H9 (cell line): ENCODE measurements around the gene LRIF1. TPM values are rescaled to one million over a fixed set of nuclear protein-coding genes. Genes with fewer than 3 reads are reported as not detected.

ENCODE experiments used
- DNase-seq: peaks from one replicate; pipeline ENCODE4 v3.0.0-alpha.2; 2017
- H2AFZ ChIP-seq: one replicate; pipeline ENCODE4 v1.6.1; 2013; ENCODE audit warnings: mild to moderate bottlenecking, low read length, control low read depth, moderate library complexity
- H2AK5ac ChIP-seq: 2 replicates; pipeline ENCODE4 v1.6.1; 2013; ENCODE audit warnings: low read length, control low read depth, mixed read lengths; ENCODE audit not compliant: insufficient read length
- H2BK120ac ChIP-seq: one replicate; pipeline ENCODE4 v1.6.1; 2013; ENCODE audit warnings: low read depth, mild to moderate bottlenecking, low read length, control low read depth, inconsistent platforms; ENCODE audit not compliant: poor library complexity, severe bottlenecking
- H2BK12ac ChIP-seq: 2 replicates; pipeline ENCODE4 v1.6.1; 2013; ENCODE audit warnings: low read length, control low read depth, mixed read lengths, low read depth; ENCODE audit not compliant: insufficient read length
- H2BK15ac ChIP-seq: 2 replicates; pipeline ENCODE4 v1.6.1; 2013; ENCODE audit warnings: low read depth, low read length, control low read depth
- H2BK20ac ChIP-seq: one replicate; pipeline ENCODE4 v1.6.1; 2013; ENCODE audit warnings: low read depth, mild to moderate bottlenecking, low read length, control low read depth, inconsistent platforms; ENCODE audit not compliant: poor library complexity, severe bottlenecking
- H2BK5ac ChIP-seq: 2 replicates; pipeline ENCODE4 v1.6.1; 2013; ENCODE audit warnings: low read length, control low read depth, mixed read lengths; ENCODE audit not compliant: insufficient read length
- H3K14ac ChIP-seq: 2 replicates; pipeline ENCODE4 v1.6.1; 2013; ENCODE audit warnings: low read length, control low read depth; ENCODE audit not compliant: insufficient read depth
- H3K18ac ChIP-seq: 2 replicates; pipeline ENCODE4 v1.6.1; 2013; ENCODE audit warnings: low read depth, mild to moderate bottlenecking, mixed read lengths, low read length, control low read depth; ENCODE audit not compliant: insufficient read length
- H3K23ac ChIP-seq: 2 replicates; pipeline ENCODE4 v1.6.1; 2013; ENCODE audit warnings: low read length, control low read depth, mixed read lengths, low read depth; ENCODE audit not compliant: insufficient read length
- H3K23me2 ChIP-seq: 2 replicates; pipeline ENCODE4 v1.6.1; 2013; ENCODE audit warnings: low read depth, mild to moderate bottlenecking, mixed read lengths, low read length, control low read depth; ENCODE audit not compliant: insufficient read length, poor library complexity, severe bottlenecking
- H3K27ac ChIP-seq: 2 replicates; pipeline ENCODE4 v1.5.1; 2013; ENCODE audit warnings: low read length, control low read depth, mixed read lengths, low read depth; ENCODE audit not compliant: insufficient read length
- H3K27me3 ChIP-seq: 2 replicates; pipeline ENCODE4 v1.6.1; 2013; ENCODE audit warnings: low read length, control low read depth, inconsistent platforms; ENCODE audit not compliant: insufficient read depth
- H3K4ac ChIP-seq: 2 replicates; pipeline ENCODE4 v1.6.1; 2013; ENCODE audit warnings: low read depth, mild to moderate bottlenecking, control low read depth, inconsistent platforms, low read length, moderate library complexity
- H3K4me1 ChIP-seq: 2 replicates; pipeline ENCODE4 v1.6.1; 2013; ENCODE audit warnings: low read length, control low read depth, inconsistent platforms; ENCODE audit not compliant: insufficient read depth
- H3K4me2 ChIP-seq: 2 replicates; pipeline ENCODE4 v1.6.1; 2013; ENCODE audit warnings: low read length, control low read depth, mixed read lengths; ENCODE audit not compliant: insufficient read length, insufficient read depth
- H3K56ac ChIP-seq: 2 replicates; pipeline ENCODE4 v1.6.1; 2013; ENCODE audit warnings: low read depth, mild to moderate bottlenecking, mixed read lengths, low read length, control low read depth; ENCODE audit not compliant: insufficient read length
- H3K79me1 ChIP-seq: 2 replicates; pipeline ENCODE4 v1.6.1; 2013; ENCODE audit warnings: low read depth, mild to moderate bottlenecking, moderate library complexity, low read length, control low read depth, inconsistent platforms; ENCODE audit not compliant: insufficient read depth, poor library complexity, severe bottlenecking
- H3K79me2 ChIP-seq: 2 replicates; pipeline ENCODE4 v1.6.1; 2013; ENCODE audit warnings: low read length, control low read depth, inconsistent platforms; ENCODE audit not compliant: insufficient read depth
- H3K9ac ChIP-seq: 2 replicates; pipeline ENCODE4 v1.6.1; 2013; ENCODE audit warnings: low read length, control low read depth, mixed read lengths; ENCODE audit not compliant: insufficient read length; ENCODE audit errors: extremely low read depth
- H3K9me3 ChIP-seq: one replicate; pipeline ENCODE4 v1.6.1; 2013; ENCODE audit warnings: low read depth, low read length, inconsistent platforms; ENCODE audit not compliant: control insufficient read depth
- H3T11ph ChIP-seq: one replicate; pipeline ENCODE4 v1.6.1; 2013; ENCODE audit warnings: mild to moderate bottlenecking, low read length, control low read depth, inconsistent platforms
- H4K20me1 ChIP-seq: one replicate; pipeline ENCODE4 v1.6.1; 2013; ENCODE audit not compliant: control insufficient read depth, insufficient read length, insufficient read depth
- H4K5ac ChIP-seq: 2 replicates; pipeline ENCODE4 v1.6.1; 2013; ENCODE audit warnings: low read depth, mild to moderate bottlenecking, mixed read lengths, low read length, control low read depth; ENCODE audit not compliant: insufficient read length
- H4K8ac ChIP-seq: replicated peaks from 2 replicates; pipeline ENCODE4 v1.6.1; 2013; ENCODE audit warnings: low read length, control low read depth, mixed read lengths, low read depth; ENCODE audit not compliant: insufficient read length
- H4K91ac ChIP-seq: 2 replicates; pipeline ENCODE4 v1.6.1; 2013; ENCODE audit warnings: low read depth, mild to moderate bottlenecking, moderate library complexity, mixed read lengths, low read length, control low read depth; ENCODE audit not compliant: insufficient read length
- H3K27ac Mint-ChIP-seq, 3 experiments: 2 replicates in 2 of 3; 3 replicates in 1 of 3; pipeline ENCODE4 v1.8.0; 2020 to 2021; ENCODE audit warnings: mixed read lengths in 3 of 3, mild to moderate bottlenecking in 1 of 3, moderate library complexity in 1 of 3
- H3K27me3 Mint-ChIP-seq: 2 replicates; pipeline ENCODE4 v1.8.0; 2021; ENCODE audit warnings: low read depth, mild to moderate bottlenecking, moderate library complexity, mixed read lengths
- H3K36me3 Mint-ChIP-seq, 3 experiments: 2 replicates in 2 of 3; 3 replicates in 1 of 3; pipeline ENCODE4 v1.8.0; 2020 to 2021; ENCODE audit warnings: low read depth in 3 of 3, mixed read lengths in 3 of 3; ENCODE audit not compliant: insufficient read depth in 1 of 3
- H3K4me1 Mint-ChIP-seq, 2 experiments: 2 replicates each; pipeline ENCODE4 v1.8.0; 2020; ENCODE audit warnings: mixed read lengths in 2 of 2
- H3K4me3 Mint-ChIP-seq, 2 experiments: 2 replicates in 1 of 2; 3 replicates in 1 of 2; pipeline ENCODE4 v1.8.0; 2020 to 2021; ENCODE audit warnings: mild to moderate bottlenecking in 2 of 2, mixed read lengths in 2 of 2, moderate library complexity in 1 of 2
- H3K9me3 Mint-ChIP-seq, 2 experiments: 2 replicates in 1 of 2; 3 replicates in 1 of 2; pipeline ENCODE4 v1.8.0; 2020; ENCODE audit warnings: mild to moderate bottlenecking in 2 of 2, mixed read lengths in 2 of 2, moderate library complexity in 1 of 2
- WGBS: extraction: QIAGEN DNeasy Blood & Tissue Kit; methylation state at CpG from one replicate; pipeline ENCODE4 v1.1.7; 2013; ENCODE audit warnings: missing lambda C conversion rate, low lambda C conversion rate, mixed read lengths; ENCODE audit not compliant: insufficient read length; ENCODE audit errors: extremely low coverage; 5-methylcytosine and 5-hydroxymethylcytosine counted together
- total RNA-seq: library from RNA; stranded (reverse); gene quantifications from 2 replicates; pipeline ENCODE4 v1.2.1, GENCODE V29; 2021
- TF ChIP-seq, protein P1 (sequence below): fragments of 200-600 bp; sonication (generic); conservative IDR thresholded peaks from 3 replicates; pipeline ENCODE4 v1.8.0; 2021; ENCODE audit warnings: antibody characterized with exemption, mild to moderate bottlenecking

LRIF1 gene
- total RNA-seq, 1 experiment from 2014 or later = 13.6 TPM

DNA sequence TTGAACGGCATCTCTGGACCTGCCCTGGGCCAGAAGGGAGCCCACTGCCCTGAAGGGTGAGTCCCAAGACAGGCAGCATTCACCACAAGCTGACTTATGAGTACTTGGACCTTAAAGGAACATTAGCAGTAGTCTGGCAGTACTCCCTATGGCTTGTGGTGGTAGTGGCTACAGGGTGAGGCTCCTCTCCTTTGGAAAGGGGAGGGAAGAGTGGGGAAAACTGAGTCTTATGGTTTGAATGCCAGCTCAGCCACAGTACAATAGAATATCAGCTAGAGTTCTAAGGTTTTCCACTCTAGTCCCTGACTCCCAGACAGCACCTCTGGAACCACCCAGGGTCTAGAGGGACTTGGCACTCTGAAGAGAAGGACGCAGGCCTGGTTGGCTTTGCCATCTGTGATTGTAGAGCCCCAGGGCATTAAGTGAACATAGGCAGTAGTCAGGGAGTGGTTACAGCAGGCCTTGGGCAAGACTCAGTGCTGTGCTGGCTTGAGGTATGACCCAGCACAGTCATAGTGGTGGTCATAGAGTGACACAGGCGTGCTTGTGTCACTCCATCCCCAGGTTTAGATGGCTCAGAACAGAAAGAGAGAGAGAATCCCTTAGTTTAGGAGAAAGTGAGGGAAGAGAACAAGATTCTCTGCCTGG is 59.7 kb downstream of the LRIF1 start:
- H4K91ac ChIP-seq = no peak overlapping the region
- H3K9ac ChIP-seq = no peak overlapping the region
- H3K14ac ChIP-seq = no peak overlapping the region
- no peaks in the 10 kb centered on the region for H3K79me2 ChIP-seq
- H3K79me1 ChIP-seq = no peaks in the 10 kb centered on the region
- no peak overlapping the region for H2BK5ac ChIP-seq
- no peak for DNase-seq
- Mint-ChIP-seq H3K27me3 (no peaks in the 10 kb centered on the region), H3K27ac (no peak overlapping the region; a peak in 1 of 7 replicates), H3K4me1 (no peaks in the 10 kb centered on the region), H3K4me3 (no peak overlapping the region), H3K36me3 (no peaks in the 10 kb centered on the region), H3K9me3 (peaks cover 7 to 10% of the 10 kb centered on the region in 2 experiments; a peak in 3 of 5 replicates)
- no peak overlapping the region for H2BK120ac ChIP-seq
- H2BK15ac ChIP-seq = no peak overlapping the region
- no CpG with 5 or more reads among the region's 3 CpGs for WGBS
- no peaks in the 10 kb centered on the region for H4K20me1 ChIP-seq
- H3T11ph ChIP-seq = no peak overlapping the region
- no peaks in the 10 kb centered on the region for H3K23me2 ChIP-seq
- no peaks in the 10 kb centered on the region for H3K27me3 ChIP-seq
- no peak overlapping the region for H4K8ac ChIP-seq
- H3K4me1 ChIP-seq = no peaks in the 10 kb centered on the region
- H3K18ac ChIP-seq = no peak overlapping the region
- H2BK12ac ChIP-seq = no peak overlapping the region
- no peak overlapping the region for H2BK20ac ChIP-seq
- H2AFZ ChIP-seq = no peak overlapping the region
- H4K5ac ChIP-seq = no peak overlapping the region
- H3K27ac ChIP-seq = no peak overlapping the region
- H2AK5ac ChIP-seq = no peak overlapping the region
- no peak overlapping the region for H3K4ac ChIP-seq
- no peak overlapping the region for H3K4me2 ChIP-seq
- no peak overlapping the region for H3K56ac ChIP-seq
- TF ChIP-seq, protein P1, sequence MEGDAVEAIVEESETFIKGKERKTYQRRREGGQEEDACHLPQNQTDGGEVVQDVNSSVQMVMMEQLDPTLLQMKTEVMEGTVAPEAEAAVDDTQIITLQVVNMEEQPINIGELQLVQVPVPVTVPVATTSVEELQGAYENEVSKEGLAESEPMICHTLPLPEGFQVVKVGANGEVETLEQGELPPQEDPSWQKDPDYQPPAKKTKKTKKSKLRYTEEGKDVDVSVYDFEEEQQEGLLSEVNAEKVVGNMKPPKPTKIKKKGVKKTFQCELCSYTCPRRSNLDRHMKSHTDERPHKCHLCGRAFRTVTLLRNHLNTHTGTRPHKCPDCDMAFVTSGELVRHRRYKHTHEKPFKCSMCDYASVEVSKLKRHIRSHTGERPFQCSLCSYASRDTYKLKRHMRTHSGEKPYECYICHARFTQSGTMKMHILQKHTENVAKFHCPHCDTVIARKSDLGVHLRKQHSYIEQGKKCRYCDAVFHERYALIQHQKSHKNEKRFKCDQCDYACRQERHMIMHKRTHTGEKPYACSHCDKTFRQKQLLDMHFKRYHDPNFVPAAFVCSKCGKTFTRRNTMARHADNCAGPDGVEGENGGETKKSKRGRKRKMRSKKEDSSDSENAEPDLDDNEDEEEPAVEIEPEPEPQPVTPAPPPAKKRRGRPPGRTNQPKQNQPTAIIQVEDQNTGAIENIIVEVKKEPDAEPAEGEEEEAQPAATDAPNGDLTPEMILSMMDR = no peak
- no peaks in the 10 kb centered on the region for H3K9me3 ChIP-seq
- H3K23ac ChIP-seq = no peak overlapping the region
